ENCODE data around the gene ARHGAP15.

DNA sequence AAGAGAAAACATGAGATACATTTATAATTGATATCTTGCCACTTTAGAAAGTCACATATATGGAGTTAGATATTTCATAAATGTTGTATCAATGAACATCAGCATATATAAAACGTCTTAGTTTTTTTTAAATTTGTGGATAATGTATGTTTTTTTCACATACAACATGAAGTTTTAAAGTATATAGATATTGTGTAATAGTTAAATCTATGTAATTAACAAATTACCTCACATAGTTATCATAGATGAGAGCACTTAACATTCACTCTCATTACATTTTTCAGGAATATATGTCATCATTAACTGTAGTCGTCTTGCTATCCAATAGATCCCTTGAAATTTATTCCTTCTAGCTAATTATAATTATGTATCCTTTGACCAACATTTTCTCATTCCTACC is 406.6 kb downstream of the ARHGAP15 start:
- TF ChIP-seq BHLHE40 (IDR thresholded peaks at IDR 0.05; ENCODE audit: borderline replicate concordance): no peak
- no peak for TF ChIP-seq FOXK2 (IDR thresholded peaks at IDR 0.05)
- TF ChIP-seq TARDBP (IDR thresholded peaks at IDR 0.05): no peak
- TF ChIP-seq HDGF (IDR thresholded peaks at IDR 0.05; ENCODE audit: borderline replicate concordance): no peak
- TF ChIP-seq FOXA1 (IDR thresholded peaks at IDR 0.05): no peak
- no peak for TF ChIP-seq SP1 (IDR thresholded peaks at IDR 0.05)
- no peak for TF ChIP-seq L3MBTL2 (conservative IDR thresholded peaks at IDR 0.05)

Measured in HEK293T (cell line).